ENCODE data around the gene KIF16B. TPM values are rescaled to one million over a fixed set of nuclear protein-coding genes. Genes with fewer than 3 reads are reported as not detected.
A peak's percentile ranks its signal among the peaks of the same experiment; 100 is the strongest.

Gene KIF16B
- total RNA-seq, 1 donor from 2014 or later = 19.0 TPM

- Histone ChIP-seq H3K4me3 (ENCODE audit: low read depth, low read length) (no peak overlapping the region), H3K36me3 (ENCODE audit: control insufficient read depth, insufficient read depth, low read length) (peaks cover 3% of the 10 kb centered on the region), H3K27me3 (ENCODE audit: control insufficient read depth, insufficient read depth, low read length) (no peaks in the 10 kb centered on the region)
- DNase-seq (ENCODE audit: low read depth) (no peak), FAIRE-seq (peak; percentile 28)
- TF ChIP-seq CTCF (IDR thresholded peaks at IDR 0.05; ENCODE audit: insufficient read depth, low read length, severe bottlenecking) = no peak
Measured at GRCh38 chr20:16284385-16285100, 288.7 kb downstream of the KIF16B start.

- Histone ChIP-seq H3K27me3 (ENCODE audit: control insufficient read depth, insufficient read depth, low read length) (no peaks in the 10 kb centered on the region), H3K36me3 (ENCODE audit: control insufficient read depth, insufficient read depth, low read length) (peaks cover 3% of the 10 kb centered on the region), H3K4me3 (ENCODE audit: low read depth, low read length) (no peak overlapping the region)
- FAIRE-seq (no peak), DNase-seq (ENCODE audit: low read depth) (no peak)
- TF ChIP-seq CTCF (IDR thresholded peaks at IDR 0.05; ENCODE audit: insufficient read depth, low read length, severe bottlenecking) = no peak
Measured at GRCh38 chr20:16283978-16284377, 289.3 kb downstream of the KIF16B start.

GRCh38 chr20:16283307-16283706 lies 289.9 kb downstream of the KIF16B start:
- H3K36me3 ChIP-seq (ENCODE audit: control insufficient read depth, insufficient read depth, low read length) = peaks cover 3% of the 10 kb centered on the region
- no peaks in the 10 kb centered on the region for H3K27me3 ChIP-seq (ENCODE audit: control insufficient read depth, insufficient read depth, low read length)
- FAIRE-seq (no peak), DNase-seq (ENCODE audit: low read depth) (no peak)
- no peak for TF ChIP-seq CTCF (IDR thresholded peaks at IDR 0.05; ENCODE audit: insufficient read depth, low read length, severe bottlenecking)
- no peak overlapping the region for H3K4me3 ChIP-seq (ENCODE audit: low read depth, low read length)

GRCh38 chr20:16280219-16280618 lies 293.0 kb downstream of the KIF16B start:
- Histone ChIP-seq H3K4me3 (ENCODE audit: low read depth, low read length) (no peak overlapping the region), H3K27me3 (ENCODE audit: control insufficient read depth, insufficient read depth, low read length) (no peaks in the 10 kb centered on the region), H3K36me3 (ENCODE audit: control insufficient read depth, insufficient read depth, low read length) (peaks cover 1% of the 10 kb centered on the region)
- DNase-seq (ENCODE audit: low read depth) (no peak), FAIRE-seq (no peak)
- no peak for TF ChIP-seq CTCF (IDR thresholded peaks at IDR 0.05; ENCODE audit: insufficient read depth, low read length, severe bottlenecking)

GRCh38 chr20:16279320-16279719 lies 293.9 kb downstream of the KIF16B start:
- TF ChIP-seq CTCF (IDR thresholded peaks at IDR 0.05; ENCODE audit: insufficient read depth, low read length, severe bottlenecking) = no peak
- DNase-seq (ENCODE audit: low read depth) (no peak), FAIRE-seq (no peak)
- Histone ChIP-seq H3K36me3 (ENCODE audit: control insufficient read depth, insufficient read depth, low read length) (peaks cover 1% of the 10 kb centered on the region), H3K27me3 (ENCODE audit: control insufficient read depth, insufficient read depth, low read length) (no peaks in the 10 kb centered on the region), H3K4me3 (ENCODE audit: low read depth, low read length) (no peak overlapping the region)

Measured in bronchial epithelial cell (primary cell).